PC-9 (cell line): ENCODE data around the gene FANCI.

Source experiments
- EZH2 ChIP-seq: fragments of 200-600 bp; sonication (generic); IDR thresholded peaks from 2 replicates; pipeline ENCODE4 v1.8.0; 2017; ENCODE audit warnings: antibody characterized with exemption, low read depth
- TF ChIP-seq, protein P1 (sequence below): fragments of 200-600 bp; sonication (generic); conservative IDR thresholded peaks from 2 replicates; pipeline ENCODE4 v1.6.1; 2017; ENCODE audit warnings: mixed run types, antibody characterized with exemption, mild to moderate bottlenecking, moderate library complexity

DNA sequence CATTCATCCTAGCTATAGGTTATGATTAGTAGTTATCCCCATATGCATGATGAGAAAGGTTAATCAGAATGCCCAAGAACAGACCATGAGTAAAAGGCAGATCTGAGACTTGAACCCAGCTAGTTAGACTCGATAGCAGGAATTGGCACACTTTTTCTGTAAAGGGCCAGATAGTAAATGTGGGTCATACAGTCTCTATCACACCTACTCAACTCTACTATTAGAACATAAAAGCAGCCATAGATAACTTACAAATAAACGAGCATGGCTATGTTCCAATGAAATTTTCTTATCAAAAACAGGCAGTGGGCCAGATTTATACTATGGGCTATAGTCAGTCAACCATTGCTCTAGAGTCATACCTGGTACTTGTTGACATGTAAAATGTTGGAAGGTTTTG, 66.2 kb downstream of the FANCI start:
- TF ChIP-seq, protein P1, sequence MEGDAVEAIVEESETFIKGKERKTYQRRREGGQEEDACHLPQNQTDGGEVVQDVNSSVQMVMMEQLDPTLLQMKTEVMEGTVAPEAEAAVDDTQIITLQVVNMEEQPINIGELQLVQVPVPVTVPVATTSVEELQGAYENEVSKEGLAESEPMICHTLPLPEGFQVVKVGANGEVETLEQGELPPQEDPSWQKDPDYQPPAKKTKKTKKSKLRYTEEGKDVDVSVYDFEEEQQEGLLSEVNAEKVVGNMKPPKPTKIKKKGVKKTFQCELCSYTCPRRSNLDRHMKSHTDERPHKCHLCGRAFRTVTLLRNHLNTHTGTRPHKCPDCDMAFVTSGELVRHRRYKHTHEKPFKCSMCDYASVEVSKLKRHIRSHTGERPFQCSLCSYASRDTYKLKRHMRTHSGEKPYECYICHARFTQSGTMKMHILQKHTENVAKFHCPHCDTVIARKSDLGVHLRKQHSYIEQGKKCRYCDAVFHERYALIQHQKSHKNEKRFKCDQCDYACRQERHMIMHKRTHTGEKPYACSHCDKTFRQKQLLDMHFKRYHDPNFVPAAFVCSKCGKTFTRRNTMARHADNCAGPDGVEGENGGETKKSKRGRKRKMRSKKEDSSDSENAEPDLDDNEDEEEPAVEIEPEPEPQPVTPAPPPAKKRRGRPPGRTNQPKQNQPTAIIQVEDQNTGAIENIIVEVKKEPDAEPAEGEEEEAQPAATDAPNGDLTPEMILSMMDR: no peak
- TF ChIP-seq EZH2: no peak
